GM19043 (cell line): ENCODE data around the gene PKD2L1.
"Not testable (repeated sequence)": the region's sequence is repeated elsewhere in the genome, so short reads cannot be mapped to it uniquely, and the experiment has no call there.

Experiments
- ATAC-seq: cut with Tn5 transposase; IDR thresholded peaks from one replicate; pipeline ENCODE4 v1.9.1; 2021; ENCODE audit warnings: low read depth; ENCODE audit not compliant: unreplicated experiment

Gene PKD2L1

GRCh38 chr10:100330079-100330478, at the start of gene PKD2L1:
Gene PKD2L1 (minus strand): TSS chr10:100330228. CDS start chr10:100330103, 125 bp downstream.
- ATAC-seq, result no peak

DNA sequence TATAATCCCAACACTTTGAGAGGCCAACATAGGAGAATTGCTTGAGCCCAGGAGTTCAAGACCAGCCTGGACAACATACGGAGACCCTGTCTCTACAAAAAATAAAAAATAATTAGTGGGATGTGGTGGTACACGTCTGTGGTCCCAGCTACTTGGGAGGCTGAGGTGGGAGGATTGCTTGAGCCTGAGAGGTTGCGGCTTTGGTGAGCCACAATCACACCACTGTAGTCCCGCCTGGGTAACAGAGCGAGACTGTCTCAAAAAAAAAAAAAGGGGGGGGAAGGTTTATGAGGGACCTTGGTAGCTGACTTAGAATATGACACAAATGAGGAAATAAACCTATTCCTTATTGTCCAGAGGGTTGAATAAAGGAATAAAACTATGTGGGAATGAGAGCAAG, 47.8 kb upstream of the PKD2L1 start:
- ATAC-seq, result no peak

DNA sequence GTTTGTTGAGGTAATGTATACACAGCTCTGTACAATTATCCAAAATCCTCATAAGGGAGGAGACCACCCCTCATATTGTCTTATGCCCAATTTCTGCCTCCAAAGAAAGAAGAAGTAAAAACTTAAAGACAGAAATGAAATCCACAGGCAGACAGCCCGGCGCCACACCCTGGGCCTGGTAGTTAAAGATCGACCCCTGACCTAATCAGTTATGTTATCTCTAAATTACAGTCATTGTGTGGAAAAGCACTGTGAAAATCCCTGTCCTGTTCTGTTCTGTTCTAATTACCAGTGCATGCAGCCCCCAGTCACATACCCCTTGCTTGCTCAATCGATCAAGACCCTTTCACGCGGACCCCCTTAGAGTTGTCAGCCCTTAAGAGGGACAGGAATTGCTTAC, 46.6 kb upstream of the PKD2L1 start:
- ATAC-seq, result not testable (repeated sequence)

- ATAC-seq, result not testable (repeated sequence)
Observed at GRCh38 chr10:100374677-100375353, 44.8 kb upstream of the PKD2L1 start.

DNA sequence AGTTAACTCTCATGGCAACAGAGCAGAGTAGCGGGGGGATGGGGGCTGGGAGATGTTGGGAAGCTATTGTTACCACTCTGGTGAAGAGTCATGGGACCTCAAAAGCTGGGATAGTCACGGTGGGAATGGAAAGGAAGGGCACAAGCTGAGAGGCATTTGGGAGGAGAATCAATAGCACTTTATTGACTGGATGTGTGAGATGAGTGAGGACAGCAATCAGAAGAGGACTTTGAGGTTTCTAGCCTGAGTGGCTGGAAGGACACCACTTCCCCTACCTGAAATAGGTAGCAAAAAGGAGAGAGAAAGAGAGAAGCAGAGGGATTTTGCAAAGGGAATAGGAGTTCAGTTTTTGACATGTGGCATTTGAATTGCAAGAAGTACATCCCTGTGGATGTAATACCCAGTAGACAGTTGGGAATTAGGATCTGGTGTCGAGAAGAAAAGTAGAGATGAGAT, 44.2 kb upstream of the PKD2L1 start:
- no peak for ATAC-seq

- peak; percentile 90 for ATAC-seq
Observed at GRCh38 chr10:100373298-100374199, 43.5 kb upstream of the PKD2L1 start.

DNA sequence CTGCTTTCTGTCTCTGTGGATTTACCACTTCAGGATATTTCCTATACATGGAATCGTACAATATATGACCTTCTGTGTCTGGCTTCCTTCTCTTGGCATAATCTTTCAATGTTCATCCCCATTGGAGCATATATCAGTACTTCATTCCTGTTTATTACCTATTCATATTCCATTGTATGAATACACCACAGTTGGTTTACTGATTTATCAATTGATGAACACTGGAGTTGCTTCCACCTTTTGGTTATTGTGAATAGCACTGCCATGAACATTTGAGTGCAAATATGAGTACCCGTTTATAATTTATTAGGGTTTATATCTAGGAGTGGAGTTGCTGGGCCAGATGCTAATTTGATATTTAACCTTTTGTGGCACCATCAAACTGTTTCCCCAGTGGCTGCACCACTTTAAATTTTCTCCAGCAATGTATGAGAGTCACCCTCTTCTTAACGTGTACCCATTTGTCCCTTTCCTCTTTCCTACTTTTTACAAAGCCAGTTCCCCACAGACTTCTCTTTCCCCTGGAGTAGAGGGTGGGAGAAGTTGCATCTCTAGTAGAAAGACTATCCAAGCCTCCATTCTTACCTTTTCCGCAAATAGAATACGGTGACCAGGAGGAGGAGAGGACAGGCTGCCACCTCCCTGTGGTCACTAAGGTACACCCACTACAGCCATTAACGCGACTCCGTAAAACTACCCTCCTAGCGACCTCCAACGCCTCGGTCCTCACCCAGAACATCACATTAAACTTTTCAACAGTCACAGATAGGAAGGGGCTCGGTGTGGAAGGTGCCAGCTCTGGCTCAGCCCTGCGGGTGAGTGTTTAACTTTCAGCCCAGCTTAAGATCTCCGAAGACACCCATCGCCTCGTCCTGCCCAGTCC, 42.6 kb upstream of the PKD2L1 start:
- no peak for ATAC-seq

- ATAC-seq, result no peak
Observed at GRCh38 chr10:100371482-100372027, 41.5 kb upstream of the PKD2L1 start.

GRCh38 chr10:100370714-100371481, 40.9 kb upstream of the PKD2L1 start:
- no peak for ATAC-seq

GRCh38 chr10:100368721-100369120, 38.7 kb upstream of the PKD2L1 start:
- ATAC-seq, result no peak

GRCh38 chr10:100364735-100365391, 34.8 kb upstream of the PKD2L1 start:
- no peak for ATAC-seq

DNA sequence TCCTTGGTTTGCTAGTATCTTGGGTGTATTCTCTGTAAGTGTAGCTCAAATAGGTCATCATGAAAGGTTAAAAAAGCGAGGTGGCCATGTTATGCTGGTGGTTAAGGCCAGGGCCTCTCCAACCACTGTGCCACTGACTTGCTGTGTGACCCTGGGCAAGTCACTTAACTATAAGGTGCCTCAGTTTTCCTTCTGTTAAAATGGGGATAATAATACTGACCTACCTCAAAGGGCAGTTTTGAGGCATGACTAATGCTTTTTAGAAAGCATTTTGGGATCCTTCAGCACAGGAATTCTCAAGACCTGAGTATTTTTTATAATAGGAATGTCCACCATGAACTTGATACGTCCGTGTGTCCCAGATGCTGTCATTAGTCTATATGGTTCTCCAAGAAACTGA, 34.1 kb upstream of the PKD2L1 start:
- no peak for ATAC-seq

DNA sequence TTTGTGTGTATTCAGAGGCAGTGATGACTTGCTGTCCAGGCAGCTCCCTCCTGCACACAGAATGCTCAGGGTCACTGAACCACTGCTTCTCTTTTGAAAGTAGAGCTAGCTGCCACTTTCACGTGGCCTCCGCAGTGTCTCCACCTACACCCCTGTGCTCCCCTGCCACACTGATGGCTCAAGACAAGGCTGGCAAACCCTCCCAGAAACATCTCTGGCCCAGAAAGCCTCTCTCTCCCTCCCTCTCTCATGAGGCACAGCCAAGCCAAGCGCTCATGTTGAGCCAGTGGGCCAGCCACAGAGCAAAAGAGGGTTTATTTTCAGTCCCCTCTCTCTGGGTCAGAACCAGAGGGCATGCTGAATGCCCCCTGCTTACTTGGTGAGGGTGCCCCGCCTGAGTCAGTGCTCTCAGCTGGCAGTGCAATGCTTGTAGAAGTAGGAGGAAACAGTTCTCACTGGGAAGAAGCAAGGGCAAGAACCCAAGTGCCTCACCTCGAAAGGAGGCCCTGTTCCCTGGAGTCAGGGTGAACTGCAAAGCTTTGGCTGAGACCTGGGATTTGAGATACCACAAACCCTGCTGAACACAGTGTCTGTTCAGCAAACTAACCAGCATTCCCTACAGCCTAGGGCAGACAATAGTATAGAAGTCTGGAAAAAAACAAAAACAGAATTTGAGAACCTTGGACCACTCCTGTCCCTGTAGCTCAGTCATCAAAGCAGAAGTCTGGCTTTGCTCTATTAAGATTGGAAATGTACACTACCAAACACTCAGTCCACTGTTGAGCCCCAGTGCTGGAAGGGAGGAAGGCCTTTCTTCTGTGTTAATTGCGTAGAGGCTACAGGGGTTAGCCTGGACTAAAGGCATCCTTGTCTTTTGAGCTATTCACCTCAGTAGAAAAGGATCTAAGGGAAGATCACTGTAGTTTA, 32.8 kb upstream of the PKD2L1 start:
- ATAC-seq, result no peak

GRCh38 chr10:100360234-100360633, 30.2 kb upstream of the PKD2L1 start:
- ATAC-seq, result no peak

- ATAC-seq, result no peak
Observed at GRCh38 chr10:100359529-100360150, 29.6 kb upstream of the PKD2L1 start.

DNA sequence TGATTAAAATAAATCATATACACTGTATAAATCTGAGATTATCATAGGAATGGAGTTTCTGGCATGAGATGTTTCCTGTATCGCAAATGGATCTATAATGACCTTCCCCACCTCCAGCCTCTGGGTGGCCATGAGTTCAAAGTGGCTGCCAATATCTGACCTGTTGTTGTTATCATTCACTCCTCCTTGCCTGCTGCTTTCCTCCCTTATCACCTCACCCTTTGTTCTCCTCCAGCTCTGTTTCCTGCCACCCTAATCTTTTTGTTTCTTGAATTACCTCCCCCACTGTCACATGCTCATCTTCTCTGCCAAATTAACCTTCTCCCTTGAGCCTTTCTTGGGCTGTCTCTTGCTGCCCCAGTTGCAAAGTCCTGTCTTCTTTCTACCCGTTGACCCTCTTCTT, 29.0 kb upstream of the PKD2L1 start:
- no peak for ATAC-seq

GRCh38 chr10:100357059-100357858, 27.2 kb upstream of the PKD2L1 start:
- no peak for ATAC-seq
